ENCODE data around the gene LTB.

The LTB gene

DNA sequence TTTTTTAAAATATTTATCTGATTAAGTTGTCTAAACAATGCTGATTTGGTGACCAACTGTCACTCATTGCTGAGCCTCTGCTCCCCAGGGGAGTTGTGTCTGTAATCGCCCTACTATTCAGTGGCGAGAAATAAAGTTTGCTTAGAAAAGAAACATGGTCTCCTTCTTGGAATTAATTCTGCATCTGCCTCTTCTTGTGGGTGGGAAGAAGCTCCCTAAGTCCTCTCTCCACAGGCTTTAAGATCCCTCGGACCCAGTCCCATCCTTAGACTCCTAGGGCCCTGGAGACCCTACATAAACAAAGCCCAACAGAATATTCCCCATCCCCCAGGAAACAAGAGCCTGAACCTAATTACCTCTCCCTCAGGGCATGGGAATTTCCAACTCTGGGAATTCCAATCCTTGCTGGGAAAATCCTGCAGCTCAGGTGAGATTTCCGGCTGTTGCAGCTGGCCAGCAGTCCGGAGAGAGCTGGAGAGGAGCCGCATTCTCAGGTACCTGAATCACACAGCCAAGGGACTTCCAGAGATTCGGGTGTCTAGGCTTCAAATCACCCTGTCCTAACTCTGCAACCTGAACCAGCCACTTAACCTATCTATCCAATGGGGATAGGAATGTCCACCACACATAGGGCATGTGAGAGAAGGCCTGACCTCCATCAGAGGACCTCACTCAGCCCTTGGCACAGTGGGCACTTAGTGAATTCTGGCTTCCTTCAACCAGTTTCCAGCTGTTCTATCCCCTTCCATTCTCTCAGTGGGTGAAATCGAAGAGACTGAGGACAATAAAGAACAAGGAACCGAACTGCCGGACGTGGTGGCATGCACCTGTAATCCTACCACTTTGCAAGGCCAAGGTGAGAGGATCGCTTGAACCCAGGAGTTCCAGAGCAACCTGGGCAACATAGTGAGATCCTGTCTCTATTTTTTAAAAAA is 3.8 kb downstream of the LTB start:
- peak overlapping the region; percentile 79 for H3K4me3 ChIP-seq (replicated peaks; ENCODE audit: insufficient read depth, low read length)
- TF ChIP-seq POLR2AphosphoS5 (IDR thresholded peaks at IDR 0.05; ENCODE audit: low read depth) (peak; percentile 75; the same call in 1 of the 2 replicates), REST (IDR thresholded peaks at IDR 0.05; ENCODE audit: insufficient replicate concordance, low read depth) (no peak), GABPA (IDR thresholded peaks at IDR 0.05; ENCODE audit: low read depth) (no peak)
- H3K27ac ChIP-seq (replicated peaks), result no peak overlapping the region
- no peak for DNase-seq (ENCODE audit: low read depth in 1 of 2, low spot score in 1 of 2)
- H3K27me3 ChIP-seq (ENCODE audit: insufficient read depth, poor library complexity, severe bottlenecking), result no peaks in the 10 kb centered on the region

- Histone ChIP-seq H3K27ac (replicated peaks) (no peak overlapping the region), H3K27me3 (ENCODE audit: insufficient read depth, poor library complexity, severe bottlenecking) (no peaks in the 10 kb centered on the region), H3K4me3 (replicated peaks; ENCODE audit: insufficient read depth, low read length) (peak overlapping the region; percentile 79)
- no peak for DNase-seq (ENCODE audit: low read depth in 1 of 2, low spot score in 1 of 2)
- TF ChIP-seq GABPA (IDR thresholded peaks at IDR 0.05; ENCODE audit: low read depth), result no peak
- no peak for TF ChIP-seq SPI1 (IDR thresholded peaks at IDR 0.05; ENCODE audit: borderline replicate concordance, low read depth)
- TF ChIP-seq REST (IDR thresholded peaks at IDR 0.05; ENCODE audit: insufficient replicate concordance, low read depth), result no peak
- no peak for TF ChIP-seq CTCF (IDR thresholded peaks at IDR 0.05; ENCODE audit: insufficient read depth, low read length)
- no peak for TF ChIP-seq POLR2AphosphoS5 (IDR thresholded peaks at IDR 0.05; ENCODE audit: low read depth)
Measured at GRCh38 chr6:31577579-31577966, 4.7 kb downstream of the LTB start.

GRCh38 chr6:31576897-31577578 is 5.2 kb downstream of the LTB start:
- Histone ChIP-seq H3K27ac (replicated peaks) (no peak overlapping the region; the same call in 1 of the 2 replicates), H3K27me3 (ENCODE audit: insufficient read depth, poor library complexity, severe bottlenecking) (no peaks in the 10 kb centered on the region), H3K4me3 (replicated peaks; ENCODE audit: insufficient read depth, low read length) (peak overlapping the region; percentile 79)
- peak; percentile 46; the same call in 1 of the 2 replicates for TF ChIP-seq POLR2AphosphoS5 (IDR thresholded peaks at IDR 0.05; ENCODE audit: low read depth)
- TF ChIP-seq REST (IDR thresholded peaks at IDR 0.05; ENCODE audit: insufficient replicate concordance, low read depth), result no peak
- peak in 1 of 2 experiments; percentile 81 for DNase-seq (ENCODE audit: low read depth in 1 of 2, low spot score in 1 of 2)
